ENCODE measurements around the gene S100A6. TPM values are rescaled to one million over a fixed set of nuclear protein-coding genes. Genes with fewer than 3 reads are reported as not detected.
A peak's percentile ranks its signal among the peaks of the same experiment; 100 is the strongest.

The S100A6 gene
- total and polyA plus RNA-seq, 2 donors (not counting 3 experiments of a cell fraction or from before 2014, with no cell fraction given) = 552 to 908 TPM

DNA sequence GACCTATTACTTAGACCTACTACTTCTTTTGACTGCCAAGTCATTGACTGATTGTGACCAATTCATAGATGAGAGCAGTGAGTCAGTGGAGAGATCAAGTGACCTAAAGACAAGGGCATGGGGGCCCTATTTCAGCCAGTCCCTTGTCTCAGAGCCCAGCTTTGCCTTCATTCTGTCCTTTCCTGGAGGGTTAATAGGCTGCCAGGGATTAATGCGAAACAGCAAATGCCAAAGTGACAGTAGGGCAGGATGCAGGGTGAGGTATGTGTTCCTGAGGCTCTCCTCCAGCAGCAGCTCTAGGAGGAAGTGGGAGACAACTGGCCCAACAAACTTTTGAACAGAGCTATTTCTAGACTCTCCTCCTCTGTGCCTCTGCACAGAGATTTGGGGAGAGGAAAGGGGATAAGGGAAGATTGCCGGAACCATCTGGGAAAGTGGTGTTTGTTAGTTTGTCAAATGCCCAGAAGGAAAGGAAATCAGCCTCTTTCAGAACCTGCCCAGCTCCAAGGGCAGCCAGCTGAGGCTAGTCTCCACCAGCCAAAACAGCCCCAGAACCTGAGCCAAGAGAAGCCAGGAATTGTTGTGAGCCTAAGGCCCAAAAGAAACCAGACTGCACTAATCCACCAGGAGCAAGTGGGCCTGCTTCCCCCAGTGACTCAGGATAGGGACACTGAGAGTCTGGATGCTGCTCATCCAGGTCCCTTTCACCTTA is 18.2 kb upstream of the S100A6 start:
- no peak overlapping the region for H3K4me3 ChIP-seq (replicated peaks in 1 of 3; ENCODE audit: insufficient read depth in 1 of 3, low read depth in 1 of 3, low read length in 3 of 3)
- no peaks in the 10 kb centered on the region for H3K36me3 ChIP-seq (ENCODE audit: control insufficient read depth in 2 of 2, extremely low read depth in 1 of 2, insufficient read depth in 2 of 2, low read length in 2 of 2)
- no peaks in the 10 kb centered on the region for H4K20me1 ChIP-seq (replicated peaks; ENCODE audit: control insufficient read depth, extremely low read depth, insufficient read depth, low read length)
- H3K79me2 ChIP-seq (ENCODE audit: control insufficient read depth, insufficient read depth, low read length) = no peaks in the 10 kb centered on the region
- dilution Hi-C loops (cut with MboI; ENCODE audit: extremely low pct_ligation_motif_present, low sequenced_read_pairs) = no loop called here
- BruUV-seq (replicated peaks) = no TSS peak
- DNase-seq (ENCODE audit: low read depth, low spot score) (peak; percentile 42), FAIRE-seq (peak; percentile 43)
- H3K4me2 ChIP-seq (ENCODE audit: insufficient read depth, low read length) = no peak overlapping the region
- intact Hi-C loops (cut with micrococcal nuclease) = no loop called here
- H3K9me3 ChIP-seq (replicated peaks; ENCODE audit: control insufficient read depth, insufficient read depth, low read length) = no peaks in the 10 kb centered on the region
- H3K27me3 ChIP-seq (ENCODE audit: control insufficient read depth in 2 of 2, insufficient read depth in 2 of 2, low read length in 2 of 2) = no peaks in the 10 kb centered on the region
- TF ChIP-seq GATA2 (IDR thresholded peaks at IDR 0.05; ENCODE audit: insufficient read depth, insufficient read length, low read depth, low read length) = no peak
- TF ChIP-seq JUN (IDR thresholded peaks at IDR 0.05; ENCODE audit: borderline replicate concordance, insufficient read depth, insufficient read length, low read depth) = no peak
- TF ChIP-seq, protein P1, sequence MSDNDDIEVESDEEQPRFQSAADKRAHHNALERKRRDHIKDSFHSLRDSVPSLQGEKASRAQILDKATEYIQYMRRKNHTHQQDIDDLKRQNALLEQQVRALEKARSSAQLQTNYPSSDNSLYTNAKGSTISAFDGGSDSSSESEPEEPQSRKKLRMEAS (IDR thresholded peaks at IDR 0.05; ENCODE audit: insufficient read depth, insufficient read length) = no peak
- no peak for TF ChIP-seq FOS (IDR thresholded peaks at IDR 0.05; ENCODE audit: borderline replicate concordance, insufficient read depth, low read length)
- TF ChIP-seq EZH2 (IDR thresholded peaks at IDR 0.05; ENCODE audit: borderline replicate concordance, low read depth, low read length, severe bottlenecking) = no peak
- no peak for TF ChIP-seq POLR2A (IDR thresholded peaks at IDR 0.05; ENCODE audit: low read depth, low read length)
- no peak for TF ChIP-seq POLR2AphosphoS5 (IDR thresholded peaks at IDR 0.05; ENCODE audit: insufficient read depth, low read depth, low read length)
- no peak for TF ChIP-seq MYC (IDR thresholded peaks at IDR 0.05; ENCODE audit: low read depth, low read length)
- TF ChIP-seq, protein P2, sequence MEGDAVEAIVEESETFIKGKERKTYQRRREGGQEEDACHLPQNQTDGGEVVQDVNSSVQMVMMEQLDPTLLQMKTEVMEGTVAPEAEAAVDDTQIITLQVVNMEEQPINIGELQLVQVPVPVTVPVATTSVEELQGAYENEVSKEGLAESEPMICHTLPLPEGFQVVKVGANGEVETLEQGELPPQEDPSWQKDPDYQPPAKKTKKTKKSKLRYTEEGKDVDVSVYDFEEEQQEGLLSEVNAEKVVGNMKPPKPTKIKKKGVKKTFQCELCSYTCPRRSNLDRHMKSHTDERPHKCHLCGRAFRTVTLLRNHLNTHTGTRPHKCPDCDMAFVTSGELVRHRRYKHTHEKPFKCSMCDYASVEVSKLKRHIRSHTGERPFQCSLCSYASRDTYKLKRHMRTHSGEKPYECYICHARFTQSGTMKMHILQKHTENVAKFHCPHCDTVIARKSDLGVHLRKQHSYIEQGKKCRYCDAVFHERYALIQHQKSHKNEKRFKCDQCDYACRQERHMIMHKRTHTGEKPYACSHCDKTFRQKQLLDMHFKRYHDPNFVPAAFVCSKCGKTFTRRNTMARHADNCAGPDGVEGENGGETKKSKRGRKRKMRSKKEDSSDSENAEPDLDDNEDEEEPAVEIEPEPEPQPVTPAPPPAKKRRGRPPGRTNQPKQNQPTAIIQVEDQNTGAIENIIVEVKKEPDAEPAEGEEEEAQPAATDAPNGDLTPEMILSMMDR (IDR thresholded peaks at IDR 0.05; ENCODE audit: extremely low read depth in 1 of 2, insufficient read depth in 1 of 2, low read depth in 1 of 2, low read length in 2 of 2) = no peak
- ChIA-PET POLR2A (no interaction called here), CTCF (interaction anchor here (0.6 to 1.6 kb wide), 8 partner anchors 9 to 74 kb away, joined by 3 to 5 read pairs (median 4); partner anchors contain the start of gene S100A13)
- no peak overlapping the region for H3K9ac ChIP-seq (replicated peaks; ENCODE audit: extremely low read depth, insufficient read depth, low read length)
- H3K9me1 ChIP-seq (replicated peaks; ENCODE audit: control insufficient read depth, extremely low read depth, insufficient read depth, low read length) = no peaks in the 10 kb centered on the region
- peak overlapping the region; percentile 11 for H2AFZ ChIP-seq (ENCODE audit: low read depth, low read length)
- H3K27ac ChIP-seq (ENCODE audit: insufficient read depth, low read depth, low read length) = no peak overlapping the region
- peaks cover 15% of the 10 kb centered on the region for H3K4me1 ChIP-seq (ENCODE audit: control insufficient read depth, extremely low read depth, insufficient read depth, low read length)
